ENCODE results near the gene TMEM101.

- TF ChIP-seq EZH2 (IDR thresholded peaks at IDR 0.05; ENCODE audit: insufficient read depth, poor library complexity, severe bottlenecking) = no peak
- no peak for TF ChIP-seq EZH2phosphoT487 (IDR thresholded peaks at IDR 0.05; ENCODE audit: insufficient read depth, low read depth)
Observed at GRCh38 chr17:44024271-44024663, 9.5 kb upstream of the TMEM101 start.
